Measurements from ENCODE around the gene SLC50A1. TPM values are rescaled to one million over a fixed set of nuclear protein-coding genes. Genes with fewer than 3 reads are reported as not detected.

Gene SLC50A1
- total RNA-seq, 1 donor from 2014 or later, result 9.4 TPM

- Histone ChIP-seq H3K4me3 (no peak overlapping the region), H3K4me1 (no peaks in the 10 kb centered on the region), H3K27ac (no peak overlapping the region), H3K9me3 (no peaks in the 10 kb centered on the region), H3K27me3 (no peaks in the 10 kb centered on the region), H3K36me3 (no peaks in the 10 kb centered on the region)
- no peak for DNase-seq (ENCODE audit: low spot score in 2 of 2)
- intact Hi-C loops (cut with DNase I), result no loop called here
- TF ChIP-seq CTCF (IDR thresholded peaks at IDR 0.05), result no peak
These were observed 30.8 kb upstream of the SLC50A1 start for GRCh38 chr1:155104605-155105534.

GRCh38 chr1:155105604-155106011 lies 30.0 kb upstream of the SLC50A1 start:
- intact Hi-C loops (cut with DNase I), result no loop called here
- Histone ChIP-seq H3K4me1 (no peaks in the 10 kb centered on the region), H3K9me3 (no peaks in the 10 kb centered on the region), H3K4me3 (no peak overlapping the region), H3K27me3 (no peaks in the 10 kb centered on the region), H3K36me3 (no peaks in the 10 kb centered on the region), H3K27ac (no peak overlapping the region)
- no peak for DNase-seq (ENCODE audit: low spot score in 2 of 2)
- no peak for TF ChIP-seq CTCF (IDR thresholded peaks at IDR 0.05)

GRCh38 chr1:155106862-155107261 lies 28.8 kb upstream of the SLC50A1 start:
- Histone ChIP-seq H3K4me1 (no peaks in the 10 kb centered on the region), H3K9me3 (no peaks in the 10 kb centered on the region), H3K27ac (no peak overlapping the region), H3K27me3 (no peaks in the 10 kb centered on the region), H3K4me3 (no peak overlapping the region), H3K36me3 (no peaks in the 10 kb centered on the region)
- DNase-seq (ENCODE audit: low spot score in 2 of 2), result no peak
- intact Hi-C loops (cut with DNase I), result no loop called here
- no peak for TF ChIP-seq CTCF (IDR thresholded peaks at IDR 0.05)

- H3K36me3 ChIP-seq, result no peaks in the 10 kb centered on the region
- TF ChIP-seq CTCF (IDR thresholded peaks at IDR 0.05), result no peak
- no peaks in the 10 kb centered on the region for H3K9me3 ChIP-seq
- H3K27me3 ChIP-seq, result no peaks in the 10 kb centered on the region
- no peaks in the 10 kb centered on the region for H3K4me1 ChIP-seq
- intact Hi-C loops (cut with DNase I), result no loop called here
- H3K27ac ChIP-seq, result no peak overlapping the region
- no peak for DNase-seq (ENCODE audit: low spot score in 2 of 2)
- no peak overlapping the region for H3K4me3 ChIP-seq
These were observed 28.1 kb upstream of the SLC50A1 start for GRCh38 chr1:155107309-155108264.

- Histone ChIP-seq H3K9me3 (no peaks in the 10 kb centered on the region), H3K4me3 (no peak overlapping the region), H3K27ac (no peak overlapping the region), H3K27me3 (no peaks in the 10 kb centered on the region), H3K36me3 (no peaks in the 10 kb centered on the region), H3K4me1 (no peaks in the 10 kb centered on the region)
- no peak for DNase-seq (ENCODE audit: low spot score in 2 of 2)
- TF ChIP-seq CTCF (IDR thresholded peaks at IDR 0.05), result no peak
- intact Hi-C loops (cut with DNase I), result no loop called here
These were observed 27.4 kb upstream of the SLC50A1 start for GRCh38 chr1:155108296-155108695.
